Adipocyte (in vitro differentiated cells): ENCODE data around the gene STK32A.
"Not testable (repeated sequence)": the region's sequence is repeated elsewhere in the genome, so short reads cannot be mapped to it uniquely, and the experiment has no call there.

ENCODE experiments used
- DNase-seq: peaks from one replicate; pipeline ENCODE4 v3.0.0-alpha.2; 2015; ENCODE audit warnings: low read depth
- H3K27me3 ChIP-seq: replicated peaks from 2 replicates; pipeline ENCODE4 v1.7.0; 2013; ENCODE audit warnings: mild to moderate bottlenecking, low read length, moderate library complexity; ENCODE audit not compliant: control insufficient read depth, insufficient read depth
- H3K36me3 ChIP-seq: 2 replicates; pipeline ENCODE4 v1.7.0; 2013; ENCODE audit warnings: low read length, mild to moderate bottlenecking, moderate library complexity; ENCODE audit not compliant: control insufficient read depth, insufficient read depth, severe bottlenecking
- H3K4me1 ChIP-seq: 2 replicates; pipeline ENCODE4 v1.7.0; 2013; ENCODE audit warnings: mild to moderate bottlenecking, low read length, moderate library complexity; ENCODE audit not compliant: control insufficient read depth, insufficient read depth
- H3K4me3 ChIP-seq: 2 replicates; pipeline ENCODE4 v1.7.0; 2013; ENCODE audit warnings: mild to moderate bottlenecking, low read length, moderate library complexity
- H3K9ac ChIP-seq: 2 replicates; pipeline ENCODE4 v1.7.0; 2013; ENCODE audit warnings: mild to moderate bottlenecking, low read length, moderate library complexity
- H3K9me3 ChIP-seq: 2 replicates; pipeline ENCODE4 v1.7.0; 2013; ENCODE audit warnings: mild to moderate bottlenecking, low read length, moderate library complexity; ENCODE audit not compliant: control insufficient read depth

STK32A gene

DNA sequence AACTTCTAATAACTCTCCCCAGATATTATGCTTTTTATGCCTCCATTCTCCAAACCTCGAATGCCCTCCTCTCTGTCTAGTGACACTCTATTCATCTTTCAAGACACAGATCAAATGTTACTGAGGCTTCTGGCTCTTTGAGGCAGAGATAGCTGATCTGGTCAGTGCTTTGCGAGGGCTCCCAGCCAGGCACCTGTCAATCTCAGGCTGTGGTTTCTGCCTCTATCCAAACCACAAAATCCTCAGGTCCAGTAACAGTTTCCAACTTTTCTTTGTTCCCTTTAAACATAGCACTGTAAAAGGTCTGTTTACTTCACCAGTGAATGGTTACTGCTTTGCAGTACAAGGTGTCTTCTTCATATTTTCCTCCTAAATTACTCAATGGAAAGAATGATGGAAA, 11.5 kb upstream of the STK32A start:
- no peak overlapping the region for H3K9ac ChIP-seq
- H3K27me3 ChIP-seq = peaks cover 6% of the 10 kb centered on the region
- H3K4me1 ChIP-seq = no peaks in the 10 kb centered on the region
- no peaks in the 10 kb centered on the region for H3K9me3 ChIP-seq
- H3K4me3 ChIP-seq = no peak overlapping the region
- H3K36me3 ChIP-seq = no peaks in the 10 kb centered on the region
- no peak for DNase-seq

GRCh38 chr5:147223948-147224791, 10.7 kb upstream of the STK32A start:
- Histone ChIP-seq H3K27me3 (peaks cover 6% of the 10 kb centered on the region), H3K4me1 (no peaks in the 10 kb centered on the region), H3K36me3 (no peaks in the 10 kb centered on the region), H3K9me3 (no peaks in the 10 kb centered on the region), H3K4me3 (no peak overlapping the region), H3K9ac (no peak overlapping the region)
- peak; percentile 78 for DNase-seq

- no peak for DNase-seq
- no peak overlapping the region for H3K4me3 ChIP-seq
- H3K9ac ChIP-seq = no peak overlapping the region
- H3K27me3 ChIP-seq = peaks cover 6% of the 10 kb centered on the region
- H3K36me3 ChIP-seq = no peaks in the 10 kb centered on the region
- H3K9me3 ChIP-seq = no peaks in the 10 kb centered on the region
- no peaks in the 10 kb centered on the region for H3K4me1 ChIP-seq
These were observed 8.9 kb upstream of the STK32A start for GRCh38 chr5:147225938-147226337.

GRCh38 chr5:147226512-147226911, 8.3 kb upstream of the STK32A start:
- Histone ChIP-seq H3K4me1 (no peaks in the 10 kb centered on the region), H3K36me3 (no peaks in the 10 kb centered on the region), H3K27me3 (peaks cover 6% of the 10 kb centered on the region), H3K9me3 (no peaks in the 10 kb centered on the region), H3K4me3 (no peak overlapping the region), H3K9ac (no peak overlapping the region)
- DNase-seq = no peak

GRCh38 chr5:147234239-147234824, 494 bp upstream of the STK32A start:
- Histone ChIP-seq H3K36me3 (no peaks in the 10 kb centered on the region), H3K4me3 (peak overlapping the region; percentile 79), H3K4me1 (peaks cover 7% of the 10 kb centered on the region), H3K9me3 (no peaks in the 10 kb centered on the region), H3K9ac (peak overlapping the region; percentile 66), H3K27me3 (peaks cover 36% of the 10 kb centered on the region)
- no peak for DNase-seq

- Histone ChIP-seq H3K9ac (no peak overlapping the region), H3K27me3 (peaks cover 16% of the 10 kb centered on the region), H3K4me1 (peaks cover 5% of the 10 kb centered on the region), H3K4me3 (no peak overlapping the region), H3K36me3 (no peaks in the 10 kb centered on the region), H3K9me3 (no peaks in the 10 kb centered on the region)
- no peak for DNase-seq
These were observed 5.6 kb downstream of the STK32A start for GRCh38 chr5:147240266-147240985.

GRCh38 chr5:147243238-147243637, 8.4 kb downstream of the STK32A start:
- not testable (repeated sequence) for H3K36me3 ChIP-seq, H3K9me3 ChIP-seq, DNase-seq, H3K27me3 ChIP-seq, H3K4me3 ChIP-seq, H3K9ac ChIP-seq
- peaks cover 24% of the 10 kb centered on the region for H3K4me1 ChIP-seq

- Histone ChIP-seq H3K27me3 (no peaks in the 10 kb centered on the region), H3K4me1 (peaks cover 28% of the 10 kb centered on the region), H3K9me3 (no peaks in the 10 kb centered on the region), H3K4me3 (no peak overlapping the region), H3K9ac (peak overlapping the region; percentile 20), H3K36me3 (no peaks in the 10 kb centered on the region)
- DNase-seq = no peak
These were observed 10.7 kb downstream of the STK32A start for GRCh38 chr5:147245381-147246165.

- Histone ChIP-seq H3K36me3 (no peaks in the 10 kb centered on the region), H3K9me3 (no peaks in the 10 kb centered on the region), H3K27me3 (no peaks in the 10 kb centered on the region), H3K4me3 (no peak overlapping the region), H3K4me1 (peaks cover 28% of the 10 kb centered on the region), H3K9ac (no peak overlapping the region)
- no peak for DNase-seq
These were observed 13.7 kb downstream of the STK32A start for GRCh38 chr5:147248561-147248960.

DNA sequence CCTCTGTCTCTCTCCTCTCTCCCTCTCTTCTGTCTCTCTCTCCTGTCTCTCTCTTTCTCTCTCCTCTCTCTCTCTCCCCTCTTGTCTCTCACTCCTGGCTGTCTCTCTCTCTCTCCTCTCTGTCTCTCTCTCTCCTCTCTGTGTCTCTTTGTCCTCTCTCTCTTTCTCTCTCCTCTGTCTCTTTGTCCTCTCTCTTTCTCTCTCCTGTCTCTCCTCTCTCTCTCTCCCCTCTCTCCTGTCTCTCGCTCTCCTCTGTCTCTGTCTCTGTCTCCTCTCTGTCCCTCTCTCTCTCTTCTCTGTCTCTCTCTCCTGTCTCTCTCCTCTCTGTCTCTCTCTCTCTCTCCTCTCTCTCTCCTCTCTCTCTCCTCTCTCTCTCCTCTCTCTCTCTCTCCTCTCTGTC, 25.0 kb downstream of the STK32A start:
- no peak for DNase-seq
- Histone ChIP-seq H3K9me3 (no peaks in the 10 kb centered on the region), H3K4me3 (no peak overlapping the region), H3K4me1 (no peaks in the 10 kb centered on the region), H3K36me3 (no peaks in the 10 kb centered on the region), H3K27me3 (peaks cover 6% of the 10 kb centered on the region), H3K9ac (no peak overlapping the region)
